Brain microvascular endothelial cell (primary cell): ENCODE results near the gene USP21.
A peak's percentile ranks its signal among the peaks of the same experiment; 100 is the strongest.

Source experiments
- DNase-seq: peaks from one replicate; pipeline ENCODE4 v3.0.0-alpha.2; 2020
- H3K27ac ChIP-seq: fragments of 250-450 bp; sonication (Bioruptor Pico); 2 replicates; pipeline ENCODE4 v1.5.1; 2020; ENCODE audit warnings: mild to moderate bottlenecking, moderate library complexity
- H3K27me3 ChIP-seq: fragments of 250-450 bp; sonication (Bioruptor Pico); replicated peaks from 2 replicates; pipeline ENCODE4 v1.5.1; 2020; ENCODE audit warnings: mild to moderate bottlenecking
- H3K36me3 ChIP-seq: fragments of 250-450 bp; sonication (Bioruptor Pico); replicated peaks from 2 replicates; pipeline ENCODE4 v1.5.1; 2020; ENCODE audit warnings: mild to moderate bottlenecking
- H3K4me3 ChIP-seq: 2 replicates; pipeline ENCODE4 v1.5.1; 2011; ENCODE audit warnings: low read depth, mild to moderate bottlenecking, control low read depth, low read length, moderate library complexity
- in situ Hi-C: cut with HindIII; loops from 2 replicates; pipeline ENCODE4 v1.10.0; 2017; ENCODE audit warnings: low sequenced_read_pairs, low pct_ligation_motif_present
- TF ChIP-seq, protein P1 (sequence below): IDR thresholded peaks from 2 replicates; pipeline ENCODE4 v1.5.1; 2011; ENCODE audit warnings: low read depth, mild to moderate bottlenecking, moderate library complexity, low read length, control low read depth, inconsistent platforms; ENCODE audit errors: missing control alignments

Gene USP21

DNA sequence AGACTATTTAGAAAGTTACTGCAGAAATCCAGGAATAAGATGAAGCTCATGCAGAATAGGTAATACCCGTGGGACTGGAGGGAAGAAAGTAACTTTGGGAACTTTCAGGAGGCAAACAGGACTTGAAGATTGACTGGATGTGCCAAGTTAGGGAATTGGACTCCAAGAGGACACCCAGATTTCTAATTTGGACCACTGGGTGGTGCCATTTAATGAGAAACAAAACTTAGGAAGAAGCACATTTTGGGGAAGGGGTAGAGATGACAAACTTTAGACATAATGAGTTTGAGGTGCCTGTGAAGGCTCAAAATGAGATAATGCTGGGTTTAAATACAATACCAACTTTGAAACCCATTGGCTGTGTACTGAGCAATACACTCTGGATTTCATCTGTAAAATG lies 21.3 kb downstream of the USP21 start:
- TF ChIP-seq, protein P1, sequence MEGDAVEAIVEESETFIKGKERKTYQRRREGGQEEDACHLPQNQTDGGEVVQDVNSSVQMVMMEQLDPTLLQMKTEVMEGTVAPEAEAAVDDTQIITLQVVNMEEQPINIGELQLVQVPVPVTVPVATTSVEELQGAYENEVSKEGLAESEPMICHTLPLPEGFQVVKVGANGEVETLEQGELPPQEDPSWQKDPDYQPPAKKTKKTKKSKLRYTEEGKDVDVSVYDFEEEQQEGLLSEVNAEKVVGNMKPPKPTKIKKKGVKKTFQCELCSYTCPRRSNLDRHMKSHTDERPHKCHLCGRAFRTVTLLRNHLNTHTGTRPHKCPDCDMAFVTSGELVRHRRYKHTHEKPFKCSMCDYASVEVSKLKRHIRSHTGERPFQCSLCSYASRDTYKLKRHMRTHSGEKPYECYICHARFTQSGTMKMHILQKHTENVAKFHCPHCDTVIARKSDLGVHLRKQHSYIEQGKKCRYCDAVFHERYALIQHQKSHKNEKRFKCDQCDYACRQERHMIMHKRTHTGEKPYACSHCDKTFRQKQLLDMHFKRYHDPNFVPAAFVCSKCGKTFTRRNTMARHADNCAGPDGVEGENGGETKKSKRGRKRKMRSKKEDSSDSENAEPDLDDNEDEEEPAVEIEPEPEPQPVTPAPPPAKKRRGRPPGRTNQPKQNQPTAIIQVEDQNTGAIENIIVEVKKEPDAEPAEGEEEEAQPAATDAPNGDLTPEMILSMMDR = peak; percentile 51
- H3K27ac ChIP-seq = no peak overlapping the region
- no peak for DNase-seq
- in situ Hi-C loops = no loop called here
- no peaks in the 10 kb centered on the region for H3K36me3 ChIP-seq
- H3K27me3 ChIP-seq = no peaks in the 10 kb centered on the region
- H3K4me3 ChIP-seq = no peak overlapping the region

DNA sequence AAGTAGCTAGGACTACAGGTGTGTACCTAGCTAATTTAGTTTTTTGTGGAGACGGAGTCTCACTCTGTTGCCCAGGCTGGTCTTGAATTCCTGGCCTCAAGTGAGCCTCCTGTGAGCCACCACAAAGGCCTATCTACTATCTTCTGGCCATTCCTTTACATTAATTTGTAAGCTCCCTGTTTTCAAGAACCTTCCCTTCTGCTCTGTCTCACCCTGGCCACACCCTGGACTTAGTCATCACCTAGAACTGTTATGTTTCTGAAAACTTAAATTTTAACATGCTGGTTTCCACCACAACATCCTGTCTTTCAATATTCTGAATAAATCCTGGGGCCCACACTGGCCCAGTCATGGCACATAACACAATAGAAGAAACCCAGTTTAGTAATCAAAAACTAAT lies 22.9 kb downstream of the USP21 start:
- Histone ChIP-seq H3K27ac (no peak overlapping the region), H3K36me3 (no peaks in the 10 kb centered on the region), H3K4me3 (no peak overlapping the region), H3K27me3 (no peaks in the 10 kb centered on the region)
- TF ChIP-seq, protein P1 = no peak
- in situ Hi-C loops = no loop called here
- no peak for DNase-seq

DNA sequence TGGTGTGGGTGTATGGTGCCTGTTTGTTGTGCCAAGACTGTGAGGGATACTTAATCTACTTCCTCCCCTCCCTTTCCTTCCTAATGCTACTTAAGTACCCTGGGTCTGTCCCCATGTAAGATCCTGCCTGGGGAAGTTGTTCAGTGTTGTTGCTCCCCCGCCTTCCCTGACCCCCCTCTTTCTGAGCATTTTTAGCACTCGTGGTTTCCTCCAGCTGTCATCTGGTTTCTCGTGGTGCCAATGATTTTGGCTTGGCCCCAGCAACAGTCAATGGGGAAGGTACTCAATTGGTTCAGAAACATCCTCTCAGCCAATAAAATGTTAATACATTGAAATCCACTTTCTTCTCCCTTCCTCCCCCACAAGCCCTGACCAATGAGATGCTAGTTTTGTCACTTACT lies 26.0 kb downstream of the USP21 start:
- no peaks in the 10 kb centered on the region for H3K36me3 ChIP-seq
- no peak overlapping the region for H3K4me3 ChIP-seq
- DNase-seq = no peak
- no peak overlapping the region for H3K27ac ChIP-seq
- in situ Hi-C loops = no loop called here
- no peaks in the 10 kb centered on the region for H3K27me3 ChIP-seq
- TF ChIP-seq, protein P1 = no peak

DNA sequence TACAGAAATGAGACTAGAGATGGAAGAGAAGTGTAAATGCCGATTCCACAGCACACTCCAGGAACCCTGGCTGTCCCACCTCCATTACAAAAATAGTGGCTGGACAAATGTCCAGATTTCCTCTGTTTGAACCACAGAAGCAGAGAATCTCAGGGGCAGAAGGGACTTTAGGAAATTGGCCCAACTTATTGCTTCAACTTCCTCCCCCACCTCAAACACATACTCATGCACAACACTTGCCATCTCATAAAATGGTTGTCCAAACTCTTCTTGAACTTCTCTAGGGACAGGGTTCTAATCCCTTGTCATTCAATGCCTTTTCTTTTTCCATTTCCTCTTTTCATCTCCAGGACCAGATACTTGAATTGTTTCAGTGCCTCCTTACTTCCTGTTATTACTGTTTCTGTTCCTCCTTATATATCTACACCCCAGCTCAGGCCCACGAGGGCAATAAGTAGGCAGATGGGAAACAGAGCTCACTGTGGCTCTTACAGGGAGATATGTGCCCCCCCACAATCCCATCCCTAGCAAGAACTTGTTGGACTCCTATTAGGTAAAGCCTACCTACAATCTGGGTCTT lies 26.5 kb downstream of the USP21 start:
- H3K4me3 ChIP-seq = no peak overlapping the region

DNA sequence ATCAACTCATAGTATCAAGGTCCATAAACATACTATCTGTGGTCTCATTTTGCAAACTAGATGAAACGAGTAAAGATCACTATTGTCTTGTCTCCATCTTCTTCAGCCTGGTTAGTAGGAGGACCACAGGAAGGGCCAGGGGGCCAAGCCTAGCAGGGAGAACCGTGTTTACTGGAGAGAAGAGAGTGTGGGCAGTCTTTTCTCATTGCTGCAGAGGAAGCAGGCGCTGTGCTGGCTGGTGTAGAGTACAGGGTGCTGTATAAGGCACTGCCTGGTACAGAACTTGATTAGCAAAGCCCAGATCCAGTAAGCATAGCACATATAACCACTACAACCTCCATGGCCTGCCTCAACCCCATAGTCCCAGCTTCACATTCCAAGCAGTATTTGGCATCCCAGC lies 28.0 kb downstream of the USP21 start:
- Histone ChIP-seq H3K36me3 (no peaks in the 10 kb centered on the region), H3K27ac (no peak overlapping the region), H3K4me3 (no peak overlapping the region), H3K27me3 (no peaks in the 10 kb centered on the region)
- TF ChIP-seq, protein P1 = no peak
- in situ Hi-C loops = no loop called here
- no peak for DNase-seq

More for the DNA sequence above, 26.5 kb downstream of the USP21 start:
- Histone ChIP-seq H3K36me3 (no peaks in the 10 kb centered on the region), H3K27me3 (no peaks in the 10 kb centered on the region), H3K27ac (no peak overlapping the region)
- TF ChIP-seq, protein P1 = no peak
- in situ Hi-C loops = no loop called here
- DNase-seq = no peak

DNA sequence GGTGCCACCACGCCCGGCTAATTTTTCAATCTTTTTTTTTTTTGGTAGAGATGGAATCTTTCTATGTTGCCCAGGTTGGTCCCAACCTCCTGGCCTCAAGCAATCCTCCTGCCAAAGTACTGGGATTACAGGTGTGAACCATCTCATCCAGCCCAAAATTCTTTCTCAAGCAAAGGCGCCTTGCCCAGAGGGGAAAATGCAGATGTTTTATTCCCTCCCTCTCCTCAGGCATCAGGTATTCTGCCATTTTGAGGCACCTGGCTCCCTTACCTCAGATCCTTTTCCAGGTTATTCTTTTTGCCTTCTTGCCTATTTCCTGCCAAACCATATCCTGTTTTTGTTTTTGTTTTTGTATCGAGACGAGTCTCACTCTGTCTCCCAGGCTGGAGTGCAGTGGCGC lies 29.1 kb downstream of the USP21 start:
- TF ChIP-seq, protein P1 = no peak
- no peak overlapping the region for H3K27ac ChIP-seq

More for the DNA sequence above, 29.1 kb downstream of the USP21 start:
- DNase-seq = no peak
- Histone ChIP-seq H3K36me3 (no peaks in the 10 kb centered on the region), H3K27me3 (no peaks in the 10 kb centered on the region), H3K4me3 (no peak overlapping the region)
- in situ Hi-C loops = no loop called here
